Stimulated activated CD8-positive, alpha-beta memory T cell treated with anti-CD3 and anti-CD28 coated beads, Interleukin-12 subunit alpha, Interleukin-12 subunit beta, amount 100 ng/mL, for 24 hours (primary cell): ENCODE results near the gene PARPBP.
"Not testable (repeated sequence)": the region's sequence is repeated elsewhere in the genome, so short reads cannot be mapped to it uniquely, and the experiment has no call there.

Experiments
- DNase-seq: peaks from one replicate; pipeline ENCODE4 v3.0.0-alpha.2; 2020; ENCODE audit errors: extremely low read depth

PARPBP gene

DNA sequence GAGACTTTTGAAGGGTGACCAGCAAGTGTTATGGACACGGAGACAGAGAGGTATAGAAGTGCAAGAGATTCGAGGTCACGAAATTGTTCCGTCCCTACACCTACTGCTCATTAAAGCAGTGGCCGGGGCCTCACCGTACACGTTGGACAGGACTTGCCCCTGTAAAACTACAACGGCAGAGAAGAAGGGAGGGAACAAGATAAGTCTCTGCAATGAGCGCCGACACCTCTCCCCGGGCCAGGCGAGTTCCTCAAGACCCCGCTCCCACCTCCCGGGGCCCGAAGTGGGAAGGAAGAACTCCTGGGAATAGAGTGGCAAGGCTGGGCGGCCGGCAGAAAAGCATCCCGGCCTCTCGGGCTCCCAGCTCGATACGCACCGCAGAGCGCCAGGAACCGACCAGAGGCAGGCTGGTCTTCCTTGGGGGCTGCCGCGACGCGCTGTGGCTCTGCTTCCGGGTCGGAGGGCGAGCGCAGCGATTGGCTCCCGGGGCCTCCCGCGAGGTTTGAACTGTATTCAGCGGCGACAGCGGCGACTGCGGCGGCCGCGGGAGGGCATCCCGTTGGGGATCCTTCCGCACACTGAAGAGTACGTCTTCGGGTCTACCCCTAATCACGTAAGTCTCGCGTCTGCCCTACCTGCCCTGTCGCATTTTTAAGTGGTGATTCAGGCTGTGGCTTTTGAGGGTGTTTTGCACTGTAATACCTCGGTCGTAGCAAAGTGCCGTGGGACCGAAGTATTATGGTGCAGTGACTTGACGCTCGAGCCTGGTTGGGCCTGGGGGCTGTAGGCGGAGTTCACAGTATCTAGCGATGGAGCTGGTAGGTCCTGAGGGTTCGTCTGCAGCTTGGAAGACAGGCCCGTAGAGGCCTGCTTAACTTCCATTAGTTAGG lies at the start of gene PARPBP, which contains the start of gene NUP37:
Gene PARPBP (plus strand): TSS at position 510 of the 890 bp plus-strand sequence. CDS start 3,706 bp downstream, outside the sequence.
Gene NUP37 (minus strand): TSS at position 441 of the 890 bp plus-strand sequence. CDS start 1,596 bp downstream, outside the sequence.
- DNase-seq: peak; percentile 80

- not testable (repeated sequence) for DNase-seq
These were observed 47.9 kb upstream of the PARPBP start for GRCh38 chr12:102072092-102072491.

DNA sequence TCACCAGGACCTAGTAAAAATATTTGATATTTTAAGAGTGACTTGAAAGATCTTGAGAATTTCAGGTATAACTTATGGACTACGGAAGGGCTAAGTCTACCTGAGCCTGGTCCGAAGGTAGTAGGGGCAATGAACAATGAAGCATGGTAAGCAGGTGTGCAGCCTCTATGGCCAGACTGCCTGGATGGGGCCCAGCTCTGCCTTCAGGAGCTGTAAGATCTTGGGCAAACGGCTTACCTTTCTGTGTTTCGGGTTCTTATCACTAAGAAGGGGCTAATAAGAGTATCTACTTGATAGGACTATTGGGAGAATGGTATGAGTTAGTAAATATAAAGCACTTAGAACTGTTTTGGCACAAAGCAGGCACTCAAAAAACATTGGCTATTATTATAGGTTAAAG lies 39.1 kb upstream of the PARPBP start:
- no peak for DNase-seq

DNA sequence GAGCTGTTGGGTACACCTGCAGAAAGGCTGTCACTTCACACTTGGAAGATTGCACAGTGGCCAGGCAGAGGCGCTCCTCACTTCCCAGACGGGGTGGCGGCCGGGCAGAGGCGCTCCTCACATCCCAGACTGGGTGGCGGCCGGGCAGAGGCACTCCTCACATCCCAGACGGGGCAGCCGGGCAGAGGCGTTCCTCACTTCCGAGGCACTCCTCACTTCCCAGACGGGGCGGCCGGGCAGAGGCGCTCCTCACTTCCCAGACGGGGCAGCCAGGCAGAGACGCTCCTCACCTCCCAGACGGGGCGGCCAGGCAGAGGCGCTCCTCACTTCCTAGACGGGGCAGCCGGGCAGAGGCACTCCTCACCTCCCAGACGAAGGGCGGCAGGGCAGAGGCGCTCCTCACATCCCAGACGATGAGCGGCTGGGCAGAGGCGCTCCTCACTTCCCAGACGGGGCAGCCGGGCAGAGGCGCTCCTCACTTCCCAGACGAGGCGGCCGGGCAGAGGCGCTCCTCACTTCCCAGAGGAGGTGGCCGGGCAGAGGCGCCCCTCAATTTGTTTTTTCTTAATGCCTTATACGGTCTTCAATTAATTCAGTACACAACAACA lies 30.7 kb upstream of the PARPBP start:
- DNase-seq: not testable (repeated sequence)

DNA sequence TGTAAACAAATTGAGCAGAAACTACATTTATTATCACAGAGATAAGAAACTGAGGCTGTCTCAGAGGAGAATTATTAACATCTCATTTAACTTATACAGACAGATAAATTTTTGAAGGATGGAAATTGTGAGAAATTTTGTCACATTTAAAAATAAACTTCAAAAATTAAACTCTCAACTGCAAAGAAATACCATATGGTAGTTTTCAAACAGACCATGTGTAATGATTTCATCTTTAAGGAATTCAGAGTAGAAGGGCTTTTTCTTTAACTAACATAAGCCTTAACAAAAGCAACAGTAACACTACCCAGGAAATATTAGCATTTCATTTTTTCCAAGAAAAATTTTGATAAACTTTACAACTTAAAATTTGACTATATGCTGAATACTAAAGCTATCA lies 26.7 kb upstream of the PARPBP start:
- DNase-seq: no peak

DNA sequence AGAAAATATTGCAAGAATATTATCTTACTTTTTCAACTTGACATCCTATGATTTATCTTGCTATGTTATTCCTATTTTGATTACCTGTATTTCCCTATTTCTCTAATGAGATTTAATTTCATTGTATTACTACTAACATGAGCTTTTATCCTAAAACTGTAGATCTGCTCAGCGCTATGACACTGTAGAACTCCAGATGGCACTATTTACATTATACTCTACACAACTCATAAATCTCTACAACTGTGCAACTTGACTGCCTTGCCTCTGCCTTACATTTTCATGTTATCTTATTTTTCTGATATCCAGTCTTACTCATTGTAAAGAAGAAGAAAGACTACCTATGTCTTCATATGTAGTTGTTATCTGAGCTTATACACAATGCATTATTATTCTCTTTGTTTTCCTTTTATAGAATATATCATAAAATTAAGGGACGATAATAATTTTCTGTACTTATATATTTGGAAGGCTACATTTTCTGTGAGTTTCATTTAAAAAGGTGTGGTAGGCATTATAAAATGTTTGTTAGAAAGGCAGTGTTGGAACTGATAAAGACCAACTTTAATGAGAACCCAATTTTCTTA lies 24.2 kb upstream of the PARPBP start:
- no peak for DNase-seq

DNA sequence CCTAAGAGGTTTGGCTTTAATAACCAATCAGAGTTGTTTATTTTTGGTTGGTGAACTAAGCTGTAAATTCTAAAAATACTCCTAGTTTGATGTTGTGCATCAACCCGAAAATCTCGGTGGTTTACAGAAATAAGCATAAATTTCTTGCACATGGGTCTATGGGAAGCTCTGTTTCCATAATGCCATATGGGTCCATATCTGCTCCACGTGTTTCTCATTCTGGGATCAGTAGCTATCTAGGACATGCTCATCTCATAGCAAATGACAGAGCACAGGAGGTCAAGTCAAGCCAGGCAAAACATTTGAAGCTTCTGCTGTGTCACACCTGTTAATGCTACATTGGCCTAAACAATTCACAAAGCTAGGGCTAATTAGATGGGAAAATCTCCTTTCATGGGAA lies 23.1 kb upstream of the PARPBP start:
- no peak for DNase-seq

- DNase-seq: no peak
These were observed 13.1 kb upstream of the PARPBP start for GRCh38 chr12:102106905-102107304.

DNA sequence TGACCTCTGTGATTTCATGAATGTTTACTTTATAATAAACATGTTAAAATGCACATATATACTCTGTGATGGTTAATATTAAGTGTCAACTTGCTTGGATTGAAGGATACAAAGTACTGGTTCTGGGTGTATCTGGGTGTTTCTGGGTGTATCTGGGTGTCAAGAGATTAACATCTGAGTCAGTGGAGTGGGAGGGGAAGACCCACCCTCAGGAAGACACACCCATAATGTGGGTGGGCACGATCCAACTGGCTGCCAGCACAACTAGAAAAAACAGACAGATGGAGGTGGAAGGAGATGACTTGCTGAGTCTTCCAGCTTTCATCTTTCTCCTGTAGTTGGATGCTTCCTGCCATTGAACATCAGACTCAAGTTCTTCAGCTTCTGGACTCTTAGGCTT lies 12.0 kb upstream of the PARPBP start:
- no peak for DNase-seq

GRCh38 chr12:102110782-102111181 lies 9.2 kb upstream of the PARPBP start:
- no peak for DNase-seq

DNA sequence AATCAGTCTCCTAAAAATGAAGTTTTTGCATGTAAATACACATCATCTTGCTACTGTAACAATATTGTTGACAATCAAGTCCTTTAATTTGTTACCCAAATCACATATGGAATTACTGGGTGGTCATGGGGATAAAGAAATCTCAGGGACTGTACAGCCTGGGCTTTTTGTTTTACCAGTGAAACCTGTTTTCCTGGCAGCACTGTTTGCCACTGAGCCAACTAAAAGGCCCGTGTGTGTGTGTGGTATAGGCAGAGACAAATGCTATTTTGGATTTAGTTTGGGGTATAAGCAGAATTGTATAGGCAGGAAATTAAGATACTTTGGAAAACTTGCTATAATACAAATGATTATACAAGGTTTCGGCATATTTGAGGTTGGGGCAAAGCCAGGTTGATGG lies 5.8 kb upstream of the PARPBP start:
- DNase-seq: no peak

- DNase-seq: no peak
These were observed 3.6 kb upstream of the PARPBP start for GRCh38 chr12:102116392-102116791.

GRCh38 chr12:102118874-102119273 lies 1.1 kb upstream of the PARPBP start:
- DNase-seq: no peak

DNA sequence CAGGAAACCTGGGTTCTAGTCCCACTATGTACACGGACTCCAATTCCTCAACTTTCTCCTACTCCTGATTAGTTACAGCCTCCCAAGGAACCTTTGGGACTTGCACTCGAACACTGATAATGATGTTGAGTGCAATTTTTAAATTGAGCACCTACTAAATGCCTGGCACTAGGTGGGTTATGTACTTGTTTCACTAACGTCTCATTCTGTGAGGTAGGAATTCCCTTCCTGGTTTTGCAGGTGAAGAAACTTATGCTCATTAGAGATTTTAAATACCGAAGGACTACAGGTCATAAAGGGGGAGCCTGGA lies 536 bp downstream of the PARPBP start:
- no peak for DNase-seq

GRCh38 chr12:102120886-102121285 lies 903 bp downstream of the PARPBP start:
- no peak for DNase-seq

DNA sequence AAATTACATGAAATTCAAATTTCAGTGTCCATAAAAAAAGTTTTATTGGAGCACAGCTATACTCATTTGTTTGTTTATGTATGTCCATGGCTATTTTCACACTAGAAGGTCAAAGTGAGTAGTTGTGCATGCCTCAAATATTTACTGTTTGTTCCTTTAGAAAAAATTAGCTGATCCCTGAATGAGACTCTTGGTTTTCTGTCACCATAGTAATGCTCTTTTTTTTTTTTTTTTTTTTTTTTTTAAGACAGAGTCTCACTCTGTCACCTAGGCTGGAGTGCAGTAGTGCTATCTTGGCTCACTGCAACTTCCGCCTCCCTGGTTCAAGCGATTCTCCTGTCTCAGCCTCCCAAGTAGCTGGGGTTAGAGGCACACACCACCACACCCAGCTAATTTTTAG lies 1.3 kb downstream of the PARPBP start:
- DNase-seq: not testable (repeated sequence)

DNA sequence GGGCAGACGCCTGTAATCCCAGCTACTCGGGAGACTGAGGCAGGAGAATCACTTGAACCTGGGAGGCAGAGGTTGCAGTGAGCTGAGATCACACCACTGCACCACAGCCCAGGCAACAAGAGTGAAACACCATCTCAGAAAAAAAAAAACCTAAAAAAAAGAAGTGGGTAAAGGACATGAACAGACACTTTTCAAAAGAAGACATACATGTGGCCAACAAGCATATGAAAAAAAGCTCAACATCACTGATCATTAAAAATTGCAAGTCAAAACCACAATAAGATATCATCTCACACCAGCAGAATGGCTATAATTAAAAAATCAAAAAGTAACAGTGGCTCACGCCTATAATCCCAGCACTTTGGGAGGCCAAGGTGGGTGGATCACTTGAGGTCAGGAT lies 10.7 kb downstream of the PARPBP start:
- not testable (repeated sequence) for DNase-seq

DNA sequence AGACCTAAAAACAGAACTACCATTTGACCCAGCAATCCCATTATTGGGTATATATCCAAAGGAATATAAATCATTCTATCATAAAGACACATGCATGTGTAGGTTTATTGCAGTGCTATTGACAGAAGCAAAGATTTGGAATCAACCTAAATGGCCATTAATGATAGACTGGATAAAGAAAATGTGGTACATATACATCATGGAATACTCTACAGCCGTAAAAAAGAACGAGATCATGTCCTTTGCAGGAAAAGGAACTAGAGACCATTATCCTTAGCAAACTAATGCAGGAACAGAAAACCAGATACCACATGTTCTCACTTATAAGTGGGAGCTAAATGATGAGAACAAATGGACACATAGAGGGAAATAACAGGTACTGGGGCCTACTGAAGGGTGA lies 11.5 kb downstream of the PARPBP start:
- DNase-seq: not testable (repeated sequence)

GRCh38 chr12:102137619-102138018 lies 17.6 kb downstream of the PARPBP start:
- DNase-seq: not testable (repeated sequence)

DNA sequence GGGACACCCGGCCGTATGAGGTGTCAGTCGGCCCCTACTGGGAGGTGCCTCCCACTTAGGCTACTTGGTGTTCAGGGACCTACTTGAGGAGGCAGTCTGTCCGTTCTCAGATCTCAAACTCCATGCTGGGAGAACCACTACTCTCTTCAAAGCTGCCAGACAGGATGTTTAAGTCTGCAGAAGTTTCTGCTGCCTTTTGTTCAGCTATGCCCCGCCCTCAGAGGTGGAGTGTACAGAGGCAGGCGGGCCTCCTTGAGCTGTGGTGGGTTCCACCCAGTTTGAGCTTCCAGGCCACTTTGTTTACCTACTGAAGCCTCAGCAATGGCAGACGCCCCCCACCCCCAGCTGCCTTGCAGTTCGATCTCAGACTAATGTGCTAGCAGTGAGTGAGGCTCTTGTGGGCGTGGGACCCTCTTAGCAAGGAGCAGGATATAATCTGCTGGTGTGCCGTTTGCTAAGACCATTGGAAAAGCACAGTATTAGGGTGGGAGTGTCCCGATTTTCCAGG lies 22.9 kb downstream of the PARPBP start:
- not testable (repeated sequence) for DNase-seq

GRCh38 chr12:102144221-102144620 lies 24.2 kb downstream of the PARPBP start:
- DNase-seq: no peak

- not testable (repeated sequence) for DNase-seq
These were observed 27.1 kb downstream of the PARPBP start for GRCh38 chr12:102147062-102147587.
